Stimulated activated CD8-positive, alpha-beta memory T cell treated with anti-CD3 and anti-CD28 coated beads, Interleukin-4, amount 100 ng/mL, for 48 hours (primary cell): ENCODE measurements around the gene KLHL29.

ENCODE experiments used
- DNase-seq: peaks from one replicate; pipeline ENCODE4 v3.0.0-alpha.2; 2020

Gene KLHL29

GRCh38 chr2:23400703-23401102, 15.7 kb downstream of the KLHL29 start:
- no peak for DNase-seq

GRCh38 chr2:23401427-23402204, 16.6 kb downstream of the KLHL29 start:
- DNase-seq: no peak

GRCh38 chr2:23402205-23402740, 17.3 kb downstream of the KLHL29 start:
- DNase-seq: no peak

- DNase-seq: no peak
Measured at GRCh38 chr2:23404426-23404825, 19.4 kb downstream of the KLHL29 start.

GRCh38 chr2:23409248-23409647, 24.3 kb downstream of the KLHL29 start:
- no peak for DNase-seq

- DNase-seq: no peak
Measured at GRCh38 chr2:23410596-23410995, 25.6 kb downstream of the KLHL29 start.

- DNase-seq: no peak
Measured at GRCh38 chr2:23411752-23412431, 26.9 kb downstream of the KLHL29 start.

GRCh38 chr2:23412556-23413155, 27.7 kb downstream of the KLHL29 start:
- DNase-seq: no peak

- no peak for DNase-seq
Measured at GRCh38 chr2:23413641-23414040, 28.7 kb downstream of the KLHL29 start.

GRCh38 chr2:23414106-23414505, 29.1 kb downstream of the KLHL29 start:
- DNase-seq: no peak

- no peak for DNase-seq
Measured at GRCh38 chr2:23414871-23415270, 29.9 kb downstream of the KLHL29 start.

GRCh38 chr2:23417310-23417709, 32.3 kb downstream of the KLHL29 start:
- DNase-seq: no peak

GRCh38 chr2:23418056-23418455, 33.1 kb downstream of the KLHL29 start:
- no peak for DNase-seq

GRCh38 chr2:23418461-23418911, 33.5 kb downstream of the KLHL29 start:
- no peak for DNase-seq

GRCh38 chr2:23419171-23420090, 34.5 kb downstream of the KLHL29 start:
- DNase-seq: no peak

GRCh38 chr2:23420091-23420839, 35.3 kb downstream of the KLHL29 start:
- DNase-seq: no peak

GRCh38 chr2:23420840-23421476, 36.0 kb downstream of the KLHL29 start:
- no peak for DNase-seq

- no peak for DNase-seq
Measured at GRCh38 chr2:23422089-23423061, 37.4 kb downstream of the KLHL29 start.

- no peak for DNase-seq
Measured at GRCh38 chr2:23423062-23423872, 38.3 kb downstream of the KLHL29 start.
